OCI-LY1 (cell line): Measurements from ENCODE around the gene PDIA3.

Source experiments
- H2AFZ ChIP-seq: fragments of 200-600 bp; sonication (generic), shearing (Covaris generic); 2 replicates; pipeline ENCODE4 v1.6.0; 2014; ENCODE audit warnings: antibody characterized with exemption, mild to moderate bottlenecking, low read length
- H3F3A ChIP-seq: fragments of 200-600 bp; sonication (generic), shearing (Covaris generic); 2 replicates; pipeline ENCODE4 v1.6.0; 2014; ENCODE audit warnings: mild to moderate bottlenecking, antibody characterized with exemption, low read length, moderate library complexity; ENCODE audit not compliant: insufficient read depth
- H3K27ac ChIP-seq: fragments of 200-600 bp; sonication (generic); 2 replicates; pipeline ENCODE4 v1.5.1; 2014; ENCODE audit warnings: low read length, mixed run types, mild to moderate bottlenecking, low read depth; ENCODE audit not compliant: poor library complexity, severe bottlenecking
- H3K27me3 ChIP-seq: fragments of 200-600 bp; sonication (generic); 2 replicates; pipeline ENCODE4 v1.6.0; 2014; ENCODE audit warnings: antibody characterized with exemption, mild to moderate bottlenecking, low read length, moderate library complexity; ENCODE audit not compliant: insufficient read depth
- H3K36me3 ChIP-seq: fragments of 200-600 bp; sonication (generic); 2 replicates; pipeline ENCODE4 v1.6.1; 2014; ENCODE audit warnings: mild to moderate bottlenecking, antibody characterized with exemption, low read length, moderate library complexity, mixed read lengths; ENCODE audit not compliant: insufficient read depth
- H3K4me1 ChIP-seq: fragments of 200-600 bp; sonication (generic); 2 replicates; pipeline ENCODE4 v1.5.1; 2014; ENCODE audit warnings: mild to moderate bottlenecking, low read length, moderate library complexity; ENCODE audit not compliant: insufficient read depth, severe bottlenecking
- H3K4me2 ChIP-seq: fragments of 200-600 bp; sonication (generic), shearing (Covaris generic); 2 replicates; pipeline ENCODE4 v1.6.1; 2014; ENCODE audit warnings: low read length
- H3K4me3 ChIP-seq: fragments of 200-600 bp; sonication (generic); 2 replicates; pipeline ENCODE4 v1.5.1; 2014; ENCODE audit warnings: low read length, low read depth, mild to moderate bottlenecking, mixed read lengths; ENCODE audit not compliant: poor library complexity, severe bottlenecking
- H3K79me2 ChIP-seq: fragments of 200-600 bp; shearing (Covaris generic); 2 replicates; pipeline ENCODE4 v1.6.1; 2016; ENCODE audit warnings: mixed run types, low read length, mixed read lengths; ENCODE audit not compliant: insufficient read depth
- H3K9ac ChIP-seq: fragments of 200-600 bp; sonication (generic), shearing (Covaris generic); 2 replicates; pipeline ENCODE4 v1.6.1; 2014; ENCODE audit warnings: mild to moderate bottlenecking, low read length, mixed read lengths
- H3K9me2 ChIP-seq: fragments of 200-600 bp; sonication (generic), shearing (Covaris generic); 2 replicates; pipeline ENCODE4 v1.6.1; 2014; ENCODE audit warnings: low read depth, mild to moderate bottlenecking, low read length, mixed read lengths
- H3K9me3 ChIP-seq: fragments of 200-600 bp; shearing (Covaris generic); 2 replicates; pipeline ENCODE4 v1.6.1; 2014; ENCODE audit warnings: low read length, mixed read lengths
- H4K20me1 ChIP-seq: fragments of 200-600 bp; sonication (generic), shearing (Covaris generic); 2 replicates; pipeline ENCODE4 v1.6.0; 2016; ENCODE audit warnings: mild to moderate bottlenecking, low read length; ENCODE audit not compliant: insufficient read depth
- CTCF ChIP-seq: fragments of 200-600 bp; sonication (generic), shearing (Covaris generic); IDR thresholded peaks from 2 replicates; pipeline ENCODE4 v1.5.1; 2017; ENCODE audit warnings: mild to moderate bottlenecking, antibody characterized with exemption, low read length, moderate library complexity, mixed read lengths
- EZH2 ChIP-seq: fragments of 200-600 bp; sonication (generic), shearing (Covaris generic); IDR thresholded peaks from 2 replicates; pipeline ENCODE4 v1.8.0; 2017; ENCODE audit warnings: borderline replicate concordance, mixed run types, mild to moderate bottlenecking, antibody characterized with exemption, low read length, moderate library complexity, mixed read lengths

PDIA3 gene

GRCh38 chr15:43771816-43772215 lies 25.6 kb downstream of the PDIA3 start:
- TF ChIP-seq EZH2 (no peak), CTCF (no peak)
- no peaks in the 10 kb centered on the region for H3K9me3 ChIP-seq
- H3K4me2 ChIP-seq = no peak overlapping the region
- H3K4me3 ChIP-seq = no peak overlapping the region
- peak overlapping the region; percentile 98 for H3K27ac ChIP-seq
- no peak overlapping the region for H3K9ac ChIP-seq
- no peaks in the 10 kb centered on the region for H4K20me1 ChIP-seq
- peaks cover 42% of the 10 kb centered on the region for H3K4me1 ChIP-seq
- H2AFZ ChIP-seq = no peak overlapping the region
- peaks cover 57% of the 10 kb centered on the region for H3F3A ChIP-seq
- peaks cover 97% of the 10 kb centered on the region for H3K36me3 ChIP-seq
- H3K27me3 ChIP-seq = no peaks in the 10 kb centered on the region
- no peaks in the 10 kb centered on the region for H3K9me2 ChIP-seq
- peaks cover 10% of the 10 kb centered on the region for H3K79me2 ChIP-seq

GRCh38 chr15:43772624-43773023 lies 26.4 kb downstream of the PDIA3 start:
- Histone ChIP-seq H3K27me3 (no peaks in the 10 kb centered on the region), H3K4me2 (peak overlapping the region; percentile 100), H3K4me1 (peaks cover 45% of the 10 kb centered on the region), H3K36me3 (peaks cover 89% of the 10 kb centered on the region), H3K9ac (no peak overlapping the region), H3F3A (peaks cover 53% of the 10 kb centered on the region), H3K9me3 (no peaks in the 10 kb centered on the region), H2AFZ (no peak overlapping the region), H3K4me3 (peak overlapping the region; percentile 22), H4K20me1 (no peaks in the 10 kb centered on the region), H3K79me2 (peaks cover 10% of the 10 kb centered on the region), H3K27ac (peak overlapping the region; percentile 98), H3K9me2 (no peaks in the 10 kb centered on the region)
- TF ChIP-seq CTCF (no peak), EZH2 (no peak)

GRCh38 chr15:43774062-43774461 lies 27.8 kb downstream of the PDIA3 start:
- H3K36me3 ChIP-seq = peaks cover 75% of the 10 kb centered on the region
- no peaks in the 10 kb centered on the region for H3K9me3 ChIP-seq
- peaks cover 52% of the 10 kb centered on the region for H3K4me1 ChIP-seq
- H2AFZ ChIP-seq = no peak overlapping the region
- peak overlapping the region; percentile 100 for H3K4me2 ChIP-seq
- H3K9me2 ChIP-seq = no peaks in the 10 kb centered on the region
- H3K79me2 ChIP-seq = peaks cover 10% of the 10 kb centered on the region
- H3K27me3 ChIP-seq = no peaks in the 10 kb centered on the region
- H4K20me1 ChIP-seq = no peaks in the 10 kb centered on the region
- peak overlapping the region; percentile 96 for H3K9ac ChIP-seq
- peak overlapping the region; percentile 98 for H3K27ac ChIP-seq
- TF ChIP-seq CTCF (no peak), EZH2 (no peak)
- peak overlapping the region; percentile 90 for H3K4me3 ChIP-seq
- H3F3A ChIP-seq = peaks cover 51% of the 10 kb centered on the region
